ENCODE results near the gene SPHK2. TPM values are rescaled to one million over a fixed set of nuclear protein-coding genes. Genes with fewer than 3 reads are reported as not detected.

The SPHK2 gene
- total and polyA plus RNA-seq, 2 of the 8 experiments (the other 6 are each of a cell fraction or from before 2014, with no cell fraction given) = 43.9 to 60.9 TPM

DNA sequence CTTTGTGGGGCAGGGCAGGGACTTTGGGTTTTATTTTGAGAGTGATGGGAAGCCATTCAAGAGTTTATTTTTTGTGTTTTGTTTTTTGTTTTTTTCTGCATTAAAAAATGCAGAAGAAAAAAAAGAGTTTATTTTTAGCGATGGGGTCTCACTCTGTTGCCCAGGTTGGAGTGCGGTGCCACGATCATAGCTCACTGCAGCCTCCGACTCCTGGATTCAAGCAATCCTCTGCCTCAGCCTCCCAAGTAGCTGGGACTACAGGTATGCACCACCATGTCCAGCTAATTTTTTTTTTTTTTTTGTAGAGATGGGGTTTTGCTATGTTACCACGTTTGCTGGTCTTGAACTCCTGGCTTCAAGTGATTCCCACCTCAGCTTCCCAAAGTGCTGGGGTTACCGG, 39.2 kb downstream of the SPHK2 start:
- H3K27me3 ChIP-seq (replicated peaks in 1 of 4; ENCODE audit: control insufficient read depth in 3 of 4, extremely low read depth in 1 of 4, insufficient read depth in 3 of 4, low read length in 3 of 4) = no peaks in the 10 kb centered on the region; a peak in 1 of 7 replicates
- no peak overlapping the region for H3K4me3 ChIP-seq (ENCODE audit: extremely low read depth in 1 of 4, insufficient read depth in 2 of 4, low read depth in 3 of 4, low read length in 4 of 4)
- H3K36me3 ChIP-seq (ENCODE audit: control insufficient read depth in 2 of 4, insufficient read depth in 4 of 4, low read length in 3 of 4) = no peaks in the 10 kb centered on the region
- no peak overlapping the region for H3K56ac ChIP-seq (replicated peaks; ENCODE audit: insufficient read length, low read depth, low read length)
- H2BK12ac ChIP-seq (ENCODE audit: low read depth, low read length) = no peak overlapping the region
- FAIRE-seq = no peak
- no peak overlapping the region for H3K4ac ChIP-seq (replicated peaks; ENCODE audit: insufficient read length, low read depth, low read length)
- no peak overlapping the region for H3K18ac ChIP-seq (ENCODE audit: extremely low read depth, low read length)
- H2BK5ac ChIP-seq (ENCODE audit: low read depth, low read length) = no peak overlapping the region
- no peak overlapping the region for H3K23ac ChIP-seq (ENCODE audit: insufficient read length)
- no peak overlapping the region for H3K14ac ChIP-seq (ENCODE audit: insufficient read length)
- no peak for DNase-seq (ENCODE audit: low read depth in 1 of 2, low spot score in 2 of 2)
- no peak overlapping the region for H2BK15ac ChIP-seq (ENCODE audit: low read length)
- H4K20me1 ChIP-seq (replicated peaks in 1 of 2; ENCODE audit: control insufficient read depth in 1 of 2, insufficient read depth in 2 of 2, low read length in 2 of 2) = no peaks in the 10 kb centered on the region
- H3K27ac ChIP-seq (ENCODE audit: low read depth, low read length) = no peak overlapping the region
- no peak overlapping the region for H3K9ac ChIP-seq (replicated peaks in 1 of 4; ENCODE audit: extremely low read depth in 1 of 4, low read depth in 3 of 4, low read length in 3 of 4)
- no peaks in the 10 kb centered on the region for H3K79me2 ChIP-seq (ENCODE audit: control insufficient read depth in 1 of 2, insufficient read depth in 2 of 2, low read length in 2 of 2)
- no peaks in the 10 kb centered on the region; a peak in 1 of 7 replicates for H3K4me1 ChIP-seq (replicated peaks in 1 of 4; ENCODE audit: control insufficient read depth in 3 of 4, insufficient read depth in 4 of 4, low read length in 3 of 4)
- no peak overlapping the region for H4K8ac ChIP-seq (ENCODE audit: extremely low read depth, insufficient read depth, low read length)
- H4K91ac ChIP-seq (replicated peaks; ENCODE audit: insufficient read length, low read length) = no peak overlapping the region
- no peak overlapping the region for H3K4me2 ChIP-seq (ENCODE audit: insufficient read depth in 1 of 2, low read depth in 2 of 2, low read length in 2 of 2)
- H2AFZ ChIP-seq (ENCODE audit: low read length) = no peak overlapping the region
- H2BK120ac ChIP-seq (replicated peaks; ENCODE audit: low read depth, low read length) = peak overlapping the region; percentile 33
- no peaks in the 10 kb centered on the region for H3K79me1 ChIP-seq (ENCODE audit: low read depth, low read length)
- H4K5ac ChIP-seq (ENCODE audit: insufficient read length, low read depth, low read length) = no peak overlapping the region
- CTCF ChIA-PET (ENCODE audit: partially characterized antibody) = interaction anchor here (0.7 to 3.0 kb wide), 3 partner anchors 13 to 166 kb away, joined by 4 to 9 read pairs (median 4); partner anchors contain the start of gene CA11
- no peak overlapping the region for H2BK20ac ChIP-seq (ENCODE audit: low read length)
- H3K23me2 ChIP-seq (ENCODE audit: low read depth, low read length) = no peaks in the 10 kb centered on the region
- no peaks in the 10 kb centered on the region; a peak in 2 of 4 replicates for H3K9me3 ChIP-seq (ENCODE audit: insufficient read depth in 2 of 2, low read depth in 1 of 2, low read length in 1 of 2)
- no peak overlapping the region for H2AK5ac ChIP-seq (ENCODE audit: low read depth, low read length)
- WGBS, 2 experiments (ENCODE audit: extremely low coverage in 1 of 2, insufficient coverage in 1 of 2, insufficient read length in 1 of 2, insufficient replicate concordance in 2 of 2, low coverage in 1 of 2, low lambda C conversion rate in 2 of 2, missing lambda C conversion rate in 1 of 2) = 94% methylated on average over 6 of the region's 6 CpGs; no CpG with 5 or more reads in 1 of the 2 experiments
- POLR2A ChIA-PET (ENCODE audit: partially characterized antibody) = interaction anchor here (1.0 kb wide), 1 partner anchor 89 kb away, joined by 4 read pairs; no protein-coding TSS in a partner anchor
- TF ChIP-seq BACH1 (IDR thresholded peaks at IDR 0.05; ENCODE audit: low read length) (no peak), PHF8 (conservative IDR thresholded peaks at IDR 0.05; ENCODE audit: low read depth, low read length) (no peak)

Measured in H1 (cell line).